ENCODE results near the gene ACOXL. TPM values are rescaled to one million over a fixed set of nuclear protein-coding genes. Genes with fewer than 3 reads are reported as not detected.

ACOXL gene
- total RNA-seq, 1 experiment from 2014 or later: not detected

DNA sequence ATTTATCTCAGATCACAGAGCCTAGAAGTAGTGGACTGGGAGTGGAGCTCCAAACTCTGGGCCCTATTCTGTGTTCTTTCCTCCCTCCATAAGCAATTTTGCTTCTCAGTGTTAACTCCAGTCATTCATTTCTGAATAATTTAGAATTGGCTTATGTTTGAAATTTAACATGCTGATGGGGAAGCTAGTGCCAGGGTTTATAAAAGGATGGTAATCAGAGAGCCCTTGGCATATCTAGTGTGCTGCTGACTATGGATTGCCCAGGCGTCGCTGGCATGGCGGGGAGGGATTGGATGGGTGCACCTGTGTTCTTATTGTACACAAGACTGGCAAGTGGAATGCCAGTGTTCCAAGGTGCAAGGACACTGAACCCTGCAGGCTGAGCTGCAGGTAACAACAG lies 177.1 kb downstream of the ACOXL start:
- no peak for DNase-seq
- Histone ChIP-seq H3K4me1 (no peaks in the 10 kb centered on the region), H3K4me3 (no peak overlapping the region), H3K36me3 (no peaks in the 10 kb centered on the region), H3K9me3 (replicated peaks) (no peaks in the 10 kb centered on the region), H3K27me3 (no peaks in the 10 kb centered on the region), H3K27ac (no peak overlapping the region)

DNA sequence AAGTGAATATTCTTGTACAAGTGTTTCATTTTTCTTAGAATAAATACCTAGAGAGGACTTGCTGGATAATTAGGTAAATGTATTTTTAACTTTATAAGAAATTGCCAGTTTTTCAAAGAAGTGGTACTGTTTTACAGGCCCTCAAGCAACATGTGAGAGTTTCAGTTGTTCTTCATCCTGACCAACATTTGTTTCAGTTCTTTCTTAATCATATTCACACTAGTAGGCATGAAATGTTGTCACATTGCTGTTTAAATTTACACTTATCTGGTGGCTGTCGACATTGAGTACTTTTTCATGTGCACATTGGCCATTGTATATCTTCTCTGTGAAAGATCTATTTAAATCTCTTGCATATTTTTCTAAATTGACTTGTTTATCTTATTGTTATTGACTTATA lies 178.1 kb downstream of the ACOXL start:
- Histone ChIP-seq H3K4me1 (no peaks in the 10 kb centered on the region), H3K4me3 (no peak overlapping the region), H3K9me3 (replicated peaks) (no peaks in the 10 kb centered on the region), H3K27ac (no peak overlapping the region), H3K27me3 (no peaks in the 10 kb centered on the region), H3K36me3 (no peaks in the 10 kb centered on the region)
- DNase-seq: no peak

DNA sequence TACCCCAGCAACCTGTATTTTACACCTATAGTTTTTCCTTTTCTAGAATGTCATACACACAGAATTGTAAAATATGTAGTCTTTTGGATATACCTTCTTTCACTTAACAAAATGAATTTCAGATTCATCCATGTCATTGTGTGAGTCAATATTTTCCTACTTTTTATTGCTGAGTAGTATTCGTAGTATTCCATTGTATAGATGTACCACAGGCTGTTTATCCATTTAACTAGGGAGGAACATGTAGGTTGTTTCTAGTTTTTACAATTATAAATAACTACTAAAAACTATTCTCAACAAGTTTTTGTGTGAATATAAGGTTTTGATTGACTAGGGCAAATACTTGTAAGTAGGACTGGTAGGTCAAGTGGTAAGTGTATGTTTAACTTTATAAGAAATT lies 187.4 kb downstream of the ACOXL start:
- Histone ChIP-seq H3K27ac (no peak overlapping the region), H3K4me1 (no peaks in the 10 kb centered on the region), H3K9me3 (replicated peaks) (no peaks in the 10 kb centered on the region), H3K27me3 (0 out of 2 replicates have a peak, but pooled peaks cover 4% of the 10 kb centered on the region), H3K36me3 (no peaks in the 10 kb centered on the region), H3K4me3 (no peak overlapping the region)
- no peak for DNase-seq

DNA sequence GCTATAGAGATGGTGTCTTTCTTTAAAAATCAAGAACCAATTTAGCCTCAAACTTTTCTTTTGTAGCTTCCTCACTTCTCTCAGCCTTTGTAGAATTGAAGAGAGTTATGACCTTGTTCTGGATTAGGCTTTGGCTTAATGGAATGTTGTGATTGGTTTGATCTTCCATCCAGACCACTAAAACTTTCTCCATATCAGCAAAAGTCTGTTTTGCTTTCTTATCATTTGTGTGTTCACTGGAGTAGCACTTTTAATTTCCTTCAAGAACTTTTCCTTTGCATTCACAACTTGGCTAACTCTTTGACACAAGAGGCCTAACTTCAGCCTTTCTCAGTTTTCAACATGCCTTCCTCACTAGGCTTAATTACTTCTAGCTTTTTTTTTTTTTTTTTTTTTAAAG lies 193.1 kb downstream of the ACOXL start:
- Histone ChIP-seq H3K36me3 (no peaks in the 10 kb centered on the region), H3K27me3 (0 out of 2 replicates have a peak, but pooled peaks cover under 1% of the 10 kb centered on the region), H3K27ac (no peak overlapping the region), H3K4me1 (no peaks in the 10 kb centered on the region), H3K9me3 (replicated peaks) (0 out of 2 replicates have a peak, but pooled peaks cover 4% of the 10 kb centered on the region), H3K4me3 (no peak overlapping the region)
- DNase-seq: no peak

DNA sequence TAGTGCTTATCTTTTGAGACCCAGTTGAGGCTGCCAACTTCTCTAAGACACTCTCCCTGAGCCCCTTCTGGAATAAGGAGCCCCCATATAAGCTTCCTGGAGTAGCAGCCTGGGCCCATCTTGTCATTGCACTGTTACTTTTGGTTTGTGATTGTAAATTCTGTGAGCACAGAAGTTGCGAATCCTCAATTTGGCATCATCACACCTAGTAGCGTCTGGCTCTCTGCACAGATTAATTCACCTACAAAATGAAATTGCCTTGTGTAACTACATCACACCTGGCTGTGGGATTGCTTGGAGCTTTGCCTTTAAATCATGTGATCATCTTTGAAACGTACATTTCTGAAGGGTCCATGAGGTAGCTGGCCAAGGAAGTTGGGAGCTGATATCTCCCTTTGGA lies 195.2 kb downstream of the ACOXL start:
- DNase-seq: no peak
- H3K27ac ChIP-seq: no peak overlapping the region
- no peak overlapping the region for H3K4me3 ChIP-seq
- no peaks in the 10 kb centered on the region for H3K4me1 ChIP-seq
- H3K36me3 ChIP-seq: no peaks in the 10 kb centered on the region
- H3K9me3 ChIP-seq (replicated peaks): 0 out of 2 replicates have a peak, but pooled peaks cover 4% of the 10 kb centered on the region
- no peaks in the 10 kb centered on the region for H3K27me3 ChIP-seq

DNA sequence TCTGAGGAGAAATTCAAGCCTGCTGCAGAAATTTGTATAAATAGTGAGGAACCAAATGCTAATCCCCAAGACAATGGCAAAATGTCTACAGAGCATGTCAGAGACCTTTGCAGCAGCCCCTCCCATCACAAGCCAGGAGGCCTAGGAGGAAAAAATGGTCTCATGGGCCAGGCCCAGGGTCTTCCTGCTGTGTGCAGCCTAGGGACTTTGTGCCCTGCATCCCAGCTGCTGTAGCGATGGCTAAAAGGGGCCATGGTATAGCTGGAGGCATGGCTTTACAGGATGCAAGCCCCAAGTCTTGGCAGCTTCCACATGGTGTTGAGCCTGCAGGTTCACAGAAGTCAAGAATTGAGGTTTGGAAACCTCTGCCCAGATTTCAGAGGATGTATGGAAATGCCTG lies 197.2 kb downstream of the ACOXL start:
- Histone ChIP-seq H3K4me1 (no peaks in the 10 kb centered on the region), H3K9me3 (replicated peaks) (0 out of 2 replicates have a peak, but pooled peaks cover 4% of the 10 kb centered on the region), H3K36me3 (no peaks in the 10 kb centered on the region), H3K27me3 (no peaks in the 10 kb centered on the region), H3K27ac (no peak overlapping the region), H3K4me3 (no peak overlapping the region)
- DNase-seq: no peak

- no peak for DNase-seq
- H3K4me1 ChIP-seq: no peaks in the 10 kb centered on the region
- 0 out of 2 replicates have a peak, but pooled peaks cover 4% of the 10 kb centered on the region for H3K9me3 ChIP-seq (replicated peaks)
- no peaks in the 10 kb centered on the region for H3K36me3 ChIP-seq
- H3K27me3 ChIP-seq: no peaks in the 10 kb centered on the region
- H3K4me3 ChIP-seq: no peak overlapping the region
- no peak overlapping the region for H3K27ac ChIP-seq
These were observed 199.3 kb downstream of the ACOXL start for GRCh38 chr2:110931648-110932047.

- H3K4me1 ChIP-seq: no peaks in the 10 kb centered on the region
- H3K4me3 ChIP-seq: no peak overlapping the region
- no peak for DNase-seq
- H3K9me3 ChIP-seq (replicated peaks): no peaks in the 10 kb centered on the region
- no peak overlapping the region for H3K27ac ChIP-seq
- no peaks in the 10 kb centered on the region for H3K36me3 ChIP-seq
- H3K27me3 ChIP-seq: no peaks in the 10 kb centered on the region
These were observed 201.0 kb downstream of the ACOXL start for GRCh38 chr2:110933420-110933819.

DNA sequence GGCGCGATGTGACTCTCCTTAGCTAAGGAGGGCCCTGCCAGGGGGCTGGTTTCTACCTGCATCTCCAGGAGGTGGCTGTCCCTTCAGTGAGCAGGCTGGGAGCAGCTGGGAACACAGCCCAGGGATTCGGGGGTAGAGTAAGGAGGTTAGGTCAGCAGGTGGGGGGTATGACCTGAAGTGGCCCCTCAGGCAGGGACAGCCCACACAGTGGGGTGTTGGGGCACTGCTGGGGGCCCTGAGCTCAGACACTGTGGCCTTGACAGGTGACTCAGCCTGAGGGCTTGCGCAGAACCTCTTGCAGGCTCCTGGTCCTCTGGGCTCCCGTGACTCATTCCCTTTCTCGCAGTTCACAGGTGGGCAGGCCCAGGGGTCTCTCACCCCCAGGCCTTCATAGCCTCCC lies 202.6 kb downstream of the ACOXL start:
- no peaks in the 10 kb centered on the region for H3K36me3 ChIP-seq
- no peaks in the 10 kb centered on the region for H3K4me1 ChIP-seq
- no peak for DNase-seq
- no peak overlapping the region for H3K4me3 ChIP-seq
- H3K27ac ChIP-seq: no peak overlapping the region
- H3K27me3 ChIP-seq: no peaks in the 10 kb centered on the region
- H3K9me3 ChIP-seq (replicated peaks): no peaks in the 10 kb centered on the region

DNA sequence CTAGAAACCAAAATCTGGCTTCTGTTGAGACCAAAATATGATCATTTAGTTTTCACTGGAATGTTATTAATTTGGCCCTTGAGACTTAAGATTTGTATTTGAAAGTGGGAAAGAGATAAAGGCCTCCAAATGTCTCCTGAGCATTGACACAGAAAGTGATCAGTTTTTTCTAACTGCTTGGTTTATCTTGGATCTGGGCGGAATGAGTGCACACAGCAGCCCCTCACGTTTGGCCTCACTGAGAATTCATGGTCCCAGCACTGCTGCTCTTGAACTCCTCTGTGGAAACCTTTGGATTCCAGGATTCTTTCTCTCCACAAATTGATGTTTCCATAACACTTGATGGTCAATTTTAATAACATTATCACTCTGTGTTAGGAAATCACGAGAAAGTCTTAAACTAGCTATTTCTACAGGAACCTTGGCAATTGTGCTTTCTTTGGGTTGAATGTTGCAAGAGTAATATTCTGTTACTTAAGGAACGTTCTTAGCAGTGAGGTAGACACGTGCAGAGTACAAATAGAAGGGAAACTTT lies 208.1 kb downstream of the ACOXL start:
- DNase-seq: no peak
- Histone ChIP-seq H3K9me3 (replicated peaks) (no peaks in the 10 kb centered on the region), H3K27ac (no peak overlapping the region), H3K27me3 (no peaks in the 10 kb centered on the region), H3K4me1 (no peaks in the 10 kb centered on the region), H3K4me3 (no peak overlapping the region), H3K36me3 (no peaks in the 10 kb centered on the region)

GRCh38 chr2:110941226-110941625 lies 208.9 kb downstream of the ACOXL start:
- Histone ChIP-seq H3K27me3 (no peaks in the 10 kb centered on the region), H3K4me3 (no peak overlapping the region), H3K4me1 (no peaks in the 10 kb centered on the region), H3K27ac (no peak overlapping the region), H3K36me3 (no peaks in the 10 kb centered on the region), H3K9me3 (replicated peaks) (no peaks in the 10 kb centered on the region)
- no peak for DNase-seq

GRCh38 chr2:110943070-110943634 lies 210.8 kb downstream of the ACOXL start:
- no peak overlapping the region for H3K4me3 ChIP-seq
- no peak for DNase-seq
- no peaks in the 10 kb centered on the region for H3K4me1 ChIP-seq
- no peaks in the 10 kb centered on the region for H3K9me3 ChIP-seq (replicated peaks)
- H3K27me3 ChIP-seq: no peaks in the 10 kb centered on the region; the same call in 1 of the 2 replicates
- H3K27ac ChIP-seq: no peak overlapping the region
- H3K36me3 ChIP-seq: no peaks in the 10 kb centered on the region

DNA sequence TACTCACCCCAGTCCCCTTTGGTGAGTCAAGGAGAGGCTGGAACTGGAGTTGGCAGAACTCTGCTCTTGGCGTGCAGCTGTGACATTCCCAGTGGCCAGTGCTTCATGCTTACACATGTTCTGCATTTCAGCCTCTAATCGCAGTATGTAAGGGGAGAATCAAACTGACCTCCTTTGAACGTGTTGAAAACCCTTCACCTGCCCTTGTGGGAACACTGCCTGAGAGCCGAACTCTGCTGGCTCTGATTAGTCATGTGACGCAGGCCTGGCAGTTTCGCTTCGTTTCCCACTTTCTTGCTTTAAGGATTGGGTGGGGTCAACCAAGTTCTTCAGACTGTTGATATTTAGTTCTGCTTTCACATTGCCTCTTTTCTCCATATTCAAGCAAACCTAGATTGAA lies 214.5 kb downstream of the ACOXL start:
- H3K4me1 ChIP-seq: 0 out of 2 replicates have a peak, but pooled peaks cover 2% of the 10 kb centered on the region
- H3K27ac ChIP-seq: no peak overlapping the region
- H3K4me3 ChIP-seq: no peak overlapping the region
- no peaks in the 10 kb centered on the region; the same call in 1 of the 2 replicates for H3K27me3 ChIP-seq
- no peaks in the 10 kb centered on the region for H3K36me3 ChIP-seq
- H3K9me3 ChIP-seq (replicated peaks): no peaks in the 10 kb centered on the region
- no peak for DNase-seq

DNA sequence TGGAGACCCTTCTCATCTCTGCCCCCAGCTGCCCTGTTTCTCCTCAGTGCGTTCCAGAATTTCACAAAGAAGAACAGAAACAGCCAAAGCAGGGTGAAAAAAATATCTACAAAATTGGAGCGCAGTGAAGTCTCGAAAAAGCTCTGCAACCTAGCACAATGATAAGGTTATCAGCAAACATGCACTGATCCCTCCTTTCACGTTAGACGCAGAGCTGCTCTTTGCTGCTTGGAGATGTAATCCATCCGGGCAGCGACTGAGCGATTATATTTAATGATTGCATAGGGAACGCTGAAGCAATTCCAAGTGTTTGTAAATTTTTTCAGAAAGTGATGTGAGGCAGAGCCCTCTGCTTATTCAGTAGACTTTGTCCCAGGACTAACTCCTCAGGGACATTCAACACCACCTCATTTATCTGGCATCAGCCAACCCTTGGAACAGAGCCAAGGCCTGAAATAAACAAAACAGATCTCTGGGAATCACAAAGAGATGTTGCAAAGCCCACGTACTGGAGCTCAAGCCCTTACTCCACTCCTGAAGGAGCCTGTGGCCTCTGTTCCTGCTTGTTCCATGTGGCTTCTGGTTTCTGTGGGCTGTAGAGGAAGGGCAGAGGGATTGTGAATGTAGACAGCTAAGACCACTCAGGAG lies 215.8 kb downstream of the ACOXL start:
- Histone ChIP-seq H3K9me3 (replicated peaks) (no peaks in the 10 kb centered on the region), H3K27ac (no peak overlapping the region), H3K4me1 (0 out of 2 replicates have a peak, but pooled peaks cover 2% of the 10 kb centered on the region), H3K36me3 (no peaks in the 10 kb centered on the region), H3K27me3 (no peaks in the 10 kb centered on the region; the same call in 1 of the 2 replicates), H3K4me3 (no peak overlapping the region)
- peak in 1 of 2 experiments; percentile 45 for DNase-seq

DNA sequence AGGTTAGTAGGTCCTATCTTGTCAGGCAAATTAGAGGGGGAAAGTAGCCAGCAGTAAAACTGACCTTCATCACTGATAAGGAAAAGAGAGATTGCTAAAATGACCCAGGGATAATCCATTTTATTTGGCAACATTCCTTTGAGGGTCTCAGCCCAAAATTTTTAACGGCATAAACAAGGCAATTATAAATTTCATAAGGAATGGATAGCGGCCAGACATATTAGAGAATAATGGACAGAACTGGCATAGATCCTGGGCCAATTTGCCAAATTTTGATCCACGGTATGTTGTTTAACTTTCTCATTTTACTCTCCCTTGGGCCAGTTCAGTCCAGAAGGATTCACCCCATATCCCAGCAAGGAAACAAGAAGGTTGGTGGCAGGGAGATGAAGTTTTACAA lies 217.9 kb downstream of the ACOXL start:
- Histone ChIP-seq H3K27ac (no peak overlapping the region), H3K4me3 (no peak overlapping the region), H3K4me1 (0 out of 2 replicates have a peak, but pooled peaks cover 2% of the 10 kb centered on the region), H3K27me3 (no peaks in the 10 kb centered on the region; the same call in 1 of the 2 replicates), H3K36me3 (no peaks in the 10 kb centered on the region), H3K9me3 (replicated peaks) (no peaks in the 10 kb centered on the region)
- no peak for DNase-seq

Measured in SJCRH30 (cell line).